ENCODE data around the gene EVC. TPM values are rescaled to one million over a fixed set of nuclear protein-coding genes. Genes with fewer than 3 reads are reported as not detected.

EVC gene
- total RNA-seq, 1 experiment from 2014 or later: not detected

- H3K4me3 Mint-ChIP-seq (ENCODE audit: unreplicated experiment): no peak overlapping the region
- Histone ChIP-seq H3K4me3 (ENCODE audit: low read depth, low read length) (no peak overlapping the region), H3K4me1 (no peaks in the 10 kb centered on the region), H3K36me3 (ENCODE audit: control insufficient read depth, insufficient read depth, low read length) (no peaks in the 10 kb centered on the region), H3K27me3 (replicated peaks; ENCODE audit: control insufficient read depth, insufficient read depth, low read length) (no peaks in the 10 kb centered on the region; the same call in 1 of the 2 replicates), H3K9me3 (0 out of 2 replicates have a peak, but pooled peaks cover 3% of the 10 kb centered on the region)
- intact Hi-C loops (cut with micrococcal nuclease; ENCODE audit: unreplicated experiment): no loop called here
- TF ChIP-seq CTCF (IDR thresholded peaks at IDR 0.05; ENCODE audit: insufficient read depth in 1 of 2, low read depth in 1 of 2, low read length in 1 of 2, severe bottlenecking in 1 of 2, unreplicated experiment in 1 of 2): no peak
- H3K27me3 Mint-ChIP-seq (ENCODE audit: insufficient read depth, unreplicated experiment): peaks cover 3% of the 10 kb centered on the region
- DNase-seq: no peak
- no TSS peak for BruUV-seq (replicated peaks)
- CTCF ChIA-PET: no interaction called here
- POLR2A ChIA-PET: no interaction called here
- H3K36me3 Mint-ChIP-seq (ENCODE audit: insufficient read depth, unreplicated experiment): no peaks in the 10 kb centered on the region
- no peaks in the 10 kb centered on the region for H3K9me3 Mint-ChIP-seq (ENCODE audit: unreplicated experiment)
- H3K27ac Mint-ChIP-seq (ENCODE audit: unreplicated experiment): no peak overlapping the region
- H3K4me1 Mint-ChIP-seq (ENCODE audit: low read depth, unreplicated experiment): no peaks in the 10 kb centered on the region
Observed at GRCh38 chr4:5796976-5797375, 86.0 kb downstream of the EVC start.

DNA sequence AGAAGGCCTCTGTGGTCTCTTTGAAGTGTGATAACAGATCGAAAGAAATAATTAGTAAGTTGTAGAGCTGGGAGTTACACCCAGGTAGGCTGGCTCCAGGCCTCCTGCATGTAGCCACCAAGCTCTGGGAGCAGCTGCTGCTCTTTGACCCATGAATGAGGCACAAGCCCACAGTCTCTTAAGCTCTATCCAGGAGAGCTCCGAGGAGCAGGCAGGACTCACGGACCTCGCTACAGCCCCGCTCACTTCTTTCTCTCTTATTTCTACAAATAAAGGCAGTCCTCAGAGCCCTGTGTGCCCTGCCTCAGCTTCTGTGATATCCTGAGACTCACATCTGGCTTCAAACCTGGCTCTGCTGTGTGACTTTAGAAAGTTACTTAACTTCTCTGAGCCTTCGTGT, 86.9 kb downstream of the EVC start:
- CTCF ChIA-PET: interaction anchor here (1.6 kb wide), 1 partner anchor 15 kb away, joined by 4 read pairs; no protein-coding TSS in a partner anchor
- POLR2A ChIA-PET: no interaction called here
- Mint-ChIP-seq H3K36me3 (ENCODE audit: insufficient read depth, unreplicated experiment) (no peaks in the 10 kb centered on the region), H3K9me3 (ENCODE audit: unreplicated experiment) (no peaks in the 10 kb centered on the region), H3K4me1 (ENCODE audit: low read depth, unreplicated experiment) (no peaks in the 10 kb centered on the region), H3K4me3 (ENCODE audit: unreplicated experiment) (no peak overlapping the region), H3K27me3 (ENCODE audit: insufficient read depth, unreplicated experiment) (peaks cover 3% of the 10 kb centered on the region), H3K27ac (ENCODE audit: unreplicated experiment) (no peak overlapping the region)
- Histone ChIP-seq H3K27me3 (replicated peaks; ENCODE audit: control insufficient read depth, insufficient read depth, low read length) (no peaks in the 10 kb centered on the region; the same call in 1 of the 2 replicates), H3K4me1 (no peaks in the 10 kb centered on the region), H3K36me3 (ENCODE audit: control insufficient read depth, insufficient read depth, low read length) (no peaks in the 10 kb centered on the region), H3K4me3 (ENCODE audit: low read depth, low read length) (no peak overlapping the region), H3K9me3 (0 out of 2 replicates have a peak, but pooled peaks cover 3% of the 10 kb centered on the region)
- no peak for TF ChIP-seq CTCF (IDR thresholded peaks at IDR 0.05; ENCODE audit: insufficient read depth in 1 of 2, low read depth in 1 of 2, low read length in 1 of 2, severe bottlenecking in 1 of 2, unreplicated experiment in 1 of 2)
- DNase-seq: no peak
- no TSS peak for BruUV-seq (replicated peaks)
- intact Hi-C loops (cut with micrococcal nuclease; ENCODE audit: unreplicated experiment): no loop called here

- TF ChIP-seq CTCF (IDR thresholded peaks at IDR 0.05; ENCODE audit: insufficient read depth in 1 of 2, low read depth in 1 of 2, low read length in 1 of 2, severe bottlenecking in 1 of 2, unreplicated experiment in 1 of 2): no peak
- CTCF ChIA-PET: interaction anchor here (1.6 kb wide), 1 partner anchor 15 kb away, joined by 4 read pairs; no protein-coding TSS in a partner anchor
- no peaks in the 10 kb centered on the region for H3K36me3 ChIP-seq (ENCODE audit: control insufficient read depth, insufficient read depth, low read length)
- intact Hi-C loops (cut with micrococcal nuclease; ENCODE audit: unreplicated experiment): no loop called here
- H3K9me3 ChIP-seq: 0 out of 2 replicates have a peak, but pooled peaks cover 3% of the 10 kb centered on the region
- no peaks in the 10 kb centered on the region for H3K9me3 Mint-ChIP-seq (ENCODE audit: unreplicated experiment)
- no peak for DNase-seq
- H3K4me1 ChIP-seq: no peaks in the 10 kb centered on the region
- BruUV-seq (replicated peaks): no TSS peak
- no peaks in the 10 kb centered on the region for H3K27me3 ChIP-seq (replicated peaks; ENCODE audit: control insufficient read depth, insufficient read depth, low read length)
- POLR2A ChIA-PET: no interaction called here
- H3K27me3 Mint-ChIP-seq (ENCODE audit: insufficient read depth, unreplicated experiment): peaks cover 3% of the 10 kb centered on the region
- no peaks in the 10 kb centered on the region for H3K36me3 Mint-ChIP-seq (ENCODE audit: insufficient read depth, unreplicated experiment)
- H3K27ac Mint-ChIP-seq (ENCODE audit: unreplicated experiment): no peak overlapping the region
- no peak overlapping the region for H3K4me3 Mint-ChIP-seq (ENCODE audit: unreplicated experiment)
- H3K4me1 Mint-ChIP-seq (ENCODE audit: low read depth, unreplicated experiment): no peaks in the 10 kb centered on the region
- H3K4me3 ChIP-seq (ENCODE audit: low read depth, low read length): no peak overlapping the region
Observed at GRCh38 chr4:5798462-5798861, 87.5 kb downstream of the EVC start.

All from Caco-2 (cell line).